NCI-H1105 (cell line): ENCODE data around the gene ASH1L.
"Not testable (repeated sequence)": the region's sequence is repeated elsewhere in the genome, so short reads cannot be mapped to it uniquely, and the experiment has no call there.

Experiments used
- DNase-seq: peaks from one replicate; lab custom pipeline; 2025; lab: John Stamatoyannopoulos, UW

Gene ASH1L

GRCh38 chr1:155433831-155434389, 128.7 kb downstream of the ASH1L start:
- DNase-seq = not testable (repeated sequence)

- DNase-seq = not testable (repeated sequence)
Observed at GRCh38 chr1:155433128-155433830, 129.3 kb downstream of the ASH1L start.

GRCh38 chr1:155424091-155424490, 138.5 kb downstream of the ASH1L start:
- DNase-seq = no peak

- no peak for DNase-seq
Observed at GRCh38 chr1:155420788-155421187, 141.8 kb downstream of the ASH1L start.

GRCh38 chr1:155411840-155412239, 150.8 kb downstream of the ASH1L start:
- not testable (repeated sequence) for DNase-seq

GRCh38 chr1:155410931-155411330, 151.7 kb downstream of the ASH1L start:
- DNase-seq = no peak

GRCh38 chr1:155396874-155397476, 165.6 kb downstream of the ASH1L start:
- no peak for DNase-seq

GRCh38 chr1:155392898-155393411, 169.6 kb downstream of the ASH1L start:
- DNase-seq = no peak

GRCh38 chr1:155389826-155390225, 172.8 kb downstream of the ASH1L start:
- no peak for DNase-seq

GRCh38 chr1:155385836-155386235, 176.8 kb downstream of the ASH1L start:
- not testable (repeated sequence) for DNase-seq

GRCh38 chr1:155383406-155383805, 179.2 kb downstream of the ASH1L start:
- no peak for DNase-seq

- DNase-seq = peak; percentile 8
Observed at GRCh38 chr1:155379631-155380090, 182.9 kb downstream of the ASH1L start.

- no peak for DNase-seq
Observed at GRCh38 chr1:155379180-155379579, 183.4 kb downstream of the ASH1L start.

GRCh38 chr1:155360051-155360450, 202.6 kb downstream of the ASH1L start:
- no peak for DNase-seq

GRCh38 chr1:155352631-155353030, 210.0 kb downstream of the ASH1L start:
- DNase-seq = no peak

- no peak for DNase-seq
Observed at GRCh38 chr1:155342842-155343241, 219.8 kb downstream of the ASH1L start.

- no peak for DNase-seq
Observed at GRCh38 chr1:155339515-155340097, 223.0 kb downstream of the ASH1L start.

- DNase-seq = no peak
Observed at GRCh38 chr1:155334962-155335361, 227.6 kb downstream of the ASH1L start.

GRCh38 chr1:155329980-155330598, 232.5 kb downstream of the ASH1L start:
- no peak for DNase-seq

GRCh38 chr1:155328856-155329255, 233.7 kb downstream of the ASH1L start:
- DNase-seq = not testable (repeated sequence)

- DNase-seq = no peak
Observed at GRCh38 chr1:155327981-155328380, 234.6 kb downstream of the ASH1L start.

GRCh38 chr1:155326631-155327037, 236.0 kb downstream of the ASH1L start:
- no peak for DNase-seq
